Measurements from ENCODE around the gene CDC42EP3.
A peak's percentile ranks its signal among the peaks of the same experiment; 100 is the strongest.

The CDC42EP3 gene

DNA sequence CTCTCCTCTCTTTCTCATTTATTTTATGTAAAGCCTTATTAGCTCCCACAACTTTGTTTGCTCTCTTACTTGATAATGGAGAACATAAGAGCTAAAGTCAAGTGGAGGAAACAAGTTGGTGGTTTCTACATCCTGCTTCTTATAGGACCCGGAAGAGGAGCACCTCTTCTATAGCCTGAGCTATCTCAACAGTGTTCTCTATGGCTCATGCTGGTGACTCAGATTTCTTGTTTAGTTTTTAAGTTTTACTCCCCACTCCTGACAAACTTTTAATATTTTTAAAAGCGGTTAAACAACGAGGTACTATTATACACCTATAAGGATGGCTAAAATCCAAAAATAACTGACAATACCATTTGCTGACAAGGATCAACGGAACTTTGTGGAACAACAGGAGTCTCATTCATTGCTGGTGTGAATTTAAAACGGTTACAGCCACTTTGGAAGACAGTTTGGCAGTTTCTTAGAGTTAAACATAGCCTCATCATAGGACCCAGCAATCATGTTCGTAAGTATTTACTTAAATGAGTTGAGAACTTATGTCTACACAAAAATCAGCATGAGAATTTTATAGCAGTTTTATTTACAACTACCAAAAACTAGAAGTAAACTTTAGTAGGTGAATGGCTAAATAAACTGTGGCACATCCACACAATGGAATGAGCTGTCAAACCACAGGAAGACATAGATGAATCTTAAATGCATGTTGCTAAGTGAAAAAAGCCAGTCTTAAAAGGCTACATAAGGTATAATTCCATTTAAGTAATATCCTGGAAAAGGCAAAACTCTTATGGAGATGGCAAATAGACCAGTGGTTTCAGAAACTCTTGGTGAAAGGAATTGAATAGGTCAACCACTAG is 12.7 kb upstream of the CDC42EP3 start:
- no peak for DNase-seq (ENCODE audit: low read depth)

GRCh38 chr2:37683241-37683640 is 11.8 kb upstream of the CDC42EP3 start:
- DNase-seq (ENCODE audit: low read depth): no peak

DNA sequence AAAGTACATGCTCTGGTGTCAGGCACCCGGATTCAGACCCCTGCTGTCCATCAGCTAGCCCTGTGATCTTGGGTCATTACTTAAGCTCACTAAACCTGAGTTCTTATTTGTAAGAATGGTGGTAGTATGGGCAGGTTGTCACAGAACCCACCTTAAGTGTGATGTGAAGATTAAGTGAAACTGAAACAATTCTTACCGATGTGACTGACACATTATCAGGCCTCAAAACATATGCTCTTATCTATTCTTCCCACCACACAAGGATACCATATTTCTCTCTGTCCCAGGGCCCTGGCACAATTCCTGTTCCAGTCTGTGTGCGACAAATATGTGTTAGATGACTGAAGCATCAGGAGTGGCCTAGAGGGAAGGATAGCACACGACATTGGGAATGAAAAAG is 11.0 kb upstream of the CDC42EP3 start:
- no peak for DNase-seq (ENCODE audit: low read depth)

- DNase-seq (ENCODE audit: low read depth): no peak
Measured at GRCh38 chr2:37681587-37681986, 10.1 kb upstream of the CDC42EP3 start.

DNA sequence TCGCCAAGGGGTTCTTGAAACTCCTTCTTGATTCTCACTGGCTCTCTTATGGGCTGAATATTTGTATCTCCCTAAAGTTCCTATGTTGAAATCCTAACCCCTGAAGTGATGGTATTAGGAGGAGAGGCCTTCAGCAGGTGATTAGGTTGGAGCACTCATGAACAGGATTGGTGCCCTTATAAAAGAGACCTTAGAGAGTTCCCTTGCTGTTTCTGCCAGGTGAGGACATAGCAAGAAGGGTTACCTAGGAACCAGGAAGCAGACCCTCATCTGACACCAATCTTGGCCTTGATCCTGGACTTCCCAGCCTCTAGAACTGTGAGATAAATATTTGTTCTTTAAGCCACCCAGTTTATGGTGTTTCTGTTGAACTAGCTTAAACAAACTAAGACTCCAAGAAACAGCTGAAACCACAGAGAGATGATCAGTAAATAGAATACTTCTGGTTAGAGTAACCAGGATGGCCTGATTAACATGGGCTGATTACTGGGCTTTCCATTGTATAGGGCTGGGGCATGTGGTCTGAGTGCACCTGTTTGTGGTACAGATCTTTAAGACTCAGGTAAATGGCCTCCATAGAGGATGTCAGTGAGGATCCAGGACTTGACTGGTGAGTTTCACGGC is 7.7 kb upstream of the CDC42EP3 start:
- DNase-seq (ENCODE audit: low read depth): no peak

DNA sequence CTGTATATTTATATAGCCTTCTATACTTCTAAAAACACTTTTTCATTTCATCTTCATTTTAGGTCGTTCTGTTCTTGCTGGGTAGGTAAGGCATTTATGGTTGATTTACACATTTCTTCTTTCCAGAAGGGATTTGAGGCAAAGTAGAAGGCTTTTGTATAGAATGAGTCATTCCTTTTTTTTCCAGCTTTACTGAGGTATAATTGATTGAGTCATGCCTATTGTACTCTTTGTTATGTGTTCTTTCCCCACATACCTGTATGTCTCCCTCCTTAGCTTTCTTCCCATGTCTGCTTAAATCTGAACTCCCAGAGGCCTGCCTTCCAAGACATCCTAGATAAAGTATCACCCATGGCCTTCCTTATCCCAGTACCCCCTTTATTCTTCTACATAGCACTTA is 4.8 kb upstream of the CDC42EP3 start:
- DNase-seq (ENCODE audit: low read depth): no peak

DNA sequence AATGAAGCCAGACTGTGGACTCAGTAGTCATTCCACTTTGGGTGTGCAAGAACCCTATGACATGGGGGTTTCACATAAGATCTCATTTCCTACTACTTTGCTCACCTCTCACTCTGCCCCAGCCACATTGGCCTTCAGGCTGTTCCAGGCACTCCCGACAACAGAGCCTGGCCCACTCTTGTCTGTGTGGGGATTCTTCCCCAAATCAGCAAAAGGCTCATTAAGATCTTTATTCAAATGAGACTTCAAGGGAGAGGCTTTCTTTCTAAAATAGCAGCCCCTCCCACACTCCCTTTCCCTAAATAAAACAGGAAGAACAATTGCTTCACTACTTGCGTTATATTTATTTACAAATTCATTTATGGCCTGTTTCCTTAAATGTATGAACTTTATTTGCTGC is 3.5 kb upstream of the CDC42EP3 start:
- no peak for DNase-seq (ENCODE audit: low read depth)

GRCh38 chr2:37672870-37673184 is 1.4 kb upstream of the CDC42EP3 start:
- DNase-seq (ENCODE audit: low read depth): no peak

DNA sequence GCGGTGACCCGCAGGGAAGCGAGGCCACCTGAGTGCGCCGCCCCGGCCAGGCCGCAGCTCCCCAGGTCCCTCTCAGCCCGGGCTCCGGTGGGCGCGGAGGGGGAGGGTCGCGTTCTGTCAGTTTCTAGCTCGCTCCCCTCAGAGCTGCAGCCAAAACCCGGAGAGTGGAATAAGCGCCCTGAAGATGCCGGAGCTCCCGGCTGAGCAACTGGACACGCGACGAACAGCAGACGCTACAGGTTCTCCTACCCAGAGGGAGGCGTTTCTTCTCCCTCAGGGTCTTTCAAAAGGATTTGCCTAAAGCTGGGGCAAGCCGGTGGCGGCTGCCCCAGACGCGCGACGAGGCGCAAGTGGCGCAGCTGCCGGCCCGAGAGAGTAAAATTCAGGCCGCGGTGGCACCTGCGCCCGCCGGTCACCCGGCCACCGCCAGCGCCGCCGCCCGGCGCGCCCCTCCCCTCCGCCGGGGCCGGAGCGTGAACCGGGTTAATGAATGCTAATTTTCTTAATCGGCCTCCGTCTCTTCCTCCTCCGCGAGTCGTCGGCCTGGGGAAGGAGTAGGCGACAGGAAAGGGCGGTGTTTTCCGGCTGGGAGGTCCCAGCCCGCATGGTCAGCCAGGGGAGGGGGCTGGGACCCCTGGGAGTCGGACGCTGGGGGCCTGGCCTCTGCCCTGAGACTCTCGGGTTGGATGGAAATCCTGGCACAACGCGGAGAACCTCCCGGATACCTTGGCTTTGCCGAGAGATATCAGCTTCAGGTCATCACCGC is 845 bp upstream of the CDC42EP3 start:
- DNase-seq (ENCODE audit: low read depth): peak; percentile 59

DNA sequence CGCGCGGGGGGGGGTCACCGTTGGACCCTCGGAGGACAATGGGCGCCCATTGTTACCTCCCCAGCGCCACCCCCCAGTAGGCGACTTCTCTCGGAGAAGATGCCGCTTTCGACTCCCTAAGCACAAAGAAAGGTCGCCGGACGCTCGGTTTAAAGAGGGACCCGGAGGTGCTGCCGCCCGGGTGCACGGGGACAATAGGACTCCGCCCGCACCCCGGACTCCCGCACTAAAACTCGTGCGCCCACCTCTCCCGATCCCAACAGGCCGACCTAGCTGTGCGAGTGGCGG is 318 bp upstream of the CDC42EP3 start:
- no peak for DNase-seq (ENCODE audit: low read depth)

DNA sequence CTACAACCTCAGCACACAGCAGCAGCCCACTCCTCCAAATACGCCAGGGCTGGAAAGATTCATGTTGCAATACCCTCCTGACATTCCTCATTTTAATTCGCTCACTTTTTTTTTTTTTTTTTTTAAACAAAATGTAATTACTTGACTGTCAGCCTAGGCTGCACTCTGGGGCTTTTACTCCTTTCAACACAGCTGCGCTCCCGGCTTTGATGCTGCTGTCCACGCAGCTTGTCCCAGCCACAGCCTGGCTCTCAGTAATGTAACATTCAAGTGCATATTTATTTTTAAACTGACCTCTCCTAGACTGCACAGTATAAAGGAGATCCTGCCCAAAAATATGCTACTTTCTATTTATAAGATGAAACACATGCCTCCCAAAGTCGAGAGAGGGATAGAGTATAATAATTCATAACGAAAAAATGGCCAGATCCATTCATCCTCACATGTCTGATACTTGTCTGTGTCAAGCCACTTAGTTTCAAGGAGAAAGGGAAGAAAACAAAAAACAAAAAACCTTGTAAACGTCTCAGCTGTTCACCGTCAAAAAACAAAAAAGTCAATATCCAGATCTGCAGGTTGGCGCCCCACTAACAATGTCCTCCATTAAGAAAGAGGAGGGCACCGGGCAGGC is 949 bp downstream of the CDC42EP3 start:
- DNase-seq (ENCODE audit: low read depth): no peak

- DNase-seq (ENCODE audit: low read depth): no peak
Measured at GRCh38 chr2:37669446-37669845, 2.0 kb downstream of the CDC42EP3 start.

DNA sequence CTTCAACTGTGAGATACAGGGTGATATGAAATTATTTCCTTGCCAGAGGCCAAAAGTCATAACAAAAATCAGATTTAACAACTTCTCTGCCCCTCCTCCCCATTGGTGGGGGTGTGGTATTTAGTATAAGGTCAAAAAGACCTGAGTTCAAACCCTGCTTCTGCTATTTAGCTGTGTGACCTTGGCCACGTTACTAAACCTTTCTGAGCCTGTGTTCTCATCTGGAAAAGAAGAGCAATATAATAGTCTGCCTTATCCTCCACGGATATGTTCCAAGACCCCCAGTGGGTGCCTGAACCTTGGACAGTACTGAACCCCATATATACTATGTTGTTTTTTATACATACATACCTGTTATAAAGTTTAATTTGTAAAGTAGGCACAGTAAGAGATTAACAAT is 3.7 kb downstream of the CDC42EP3 start:
- DNase-seq (ENCODE audit: low read depth): no peak

GRCh38 chr2:37666772-37667171 is 4.7 kb downstream of the CDC42EP3 start:
- no peak for DNase-seq (ENCODE audit: low read depth)

DNA sequence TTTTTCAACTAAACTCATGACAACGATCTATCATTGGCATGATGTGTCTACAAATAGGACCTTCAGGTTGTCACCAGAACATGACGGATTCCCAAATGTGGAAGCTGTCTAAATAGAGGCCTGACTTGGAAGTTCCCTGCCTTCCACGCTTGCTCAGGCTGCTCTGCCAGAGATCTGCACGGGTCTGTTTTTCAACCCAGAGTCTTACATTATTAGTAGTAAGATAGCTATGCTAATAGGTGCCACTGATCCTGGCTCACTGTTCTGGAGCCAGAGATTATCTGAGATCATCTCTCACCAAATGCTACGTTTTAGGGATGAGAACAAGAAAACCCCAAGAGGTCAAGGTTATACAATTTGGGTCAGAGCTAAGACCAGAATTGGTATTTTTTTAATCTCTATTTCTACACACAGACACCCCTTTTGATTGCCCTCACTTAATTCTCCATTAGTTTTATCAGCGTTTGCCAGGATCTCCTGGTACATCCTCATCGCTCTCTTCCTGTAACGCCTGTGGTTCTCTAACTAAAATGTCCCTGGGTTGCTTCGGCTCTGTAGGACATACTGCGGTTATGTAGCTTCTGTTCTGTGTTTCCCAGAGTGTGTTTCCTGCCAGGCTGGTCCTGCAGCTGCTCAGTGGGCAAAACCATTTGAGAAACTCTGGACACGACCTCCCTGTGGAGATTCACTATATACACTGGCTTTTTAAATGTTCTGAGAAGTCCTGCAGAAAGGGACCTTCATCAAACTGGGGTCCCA is 5.7 kb downstream of the CDC42EP3 start:
- no peak for DNase-seq (ENCODE audit: low read depth)

GRCh38 chr2:37665043-37665442 is 6.4 kb downstream of the CDC42EP3 start:
- no peak for DNase-seq (ENCODE audit: low read depth)

GRCh38 chr2:37664231-37664643 is 7.2 kb downstream of the CDC42EP3 start:
- no peak for DNase-seq (ENCODE audit: low read depth)

- no peak for DNase-seq (ENCODE audit: low read depth)
Measured at GRCh38 chr2:37663390-37663789, 8.1 kb downstream of the CDC42EP3 start.

- DNase-seq (ENCODE audit: low read depth): no peak
Measured at GRCh38 chr2:37659723-37660122, 11.7 kb downstream of the CDC42EP3 start.

GRCh38 chr2:37658682-37659081 is 12.8 kb downstream of the CDC42EP3 start:
- DNase-seq (ENCODE audit: low read depth): no peak

GRCh38 chr2:37657471-37657870 is 14.0 kb downstream of the CDC42EP3 start:
- DNase-seq (ENCODE audit: low read depth): no peak

Measured in activated T-cell treated with anti-CD3 and anti-CD28 coated beads for 1 hour (primary cell).